K562 (cell line): Measurements from ENCODE around the gene GADD45G. TPM values are rescaled to one million over a fixed set of nuclear protein-coding genes. Genes with fewer than 3 reads are reported as not detected.

Experiments used
- ATAC-seq: fragments of 200-7000 bp; cut with Tn5 transposase; 3 replicates; pipeline ENCODE4 v1.9.1; 2020; ENCODE audit warnings: moderate library complexity
- BruUV-seq: library from RNA; stranded (reverse); fragments of 400-500 nt; replicated peaks from 2 replicates; lab custom pipeline; 2021; lab: Mats Ljungman, UMichigan
- CTCF ChIA-PET: fragments of 300-600 bp; formaldehyde crosslinking; extraction: SDS; loops from one replicate; lab custom pipeline; 2021; ENCODE audit warnings: low intra/inter-chr PET ratio; lab: Yijun Ruan, JAX
- POLR2A ChIA-PET: fragments of 300-600, 350-650 bp; sonication (Branson Sonifier 250); formaldehyde crosslinking; extraction: SDS; loops from one replicate; lab custom pipeline; 2021; ENCODE audit warnings: antibody characterized with exemption, inconsistent platforms; lab: Yijun Ruan, JAX
- DNase-seq, 4 experiments: peaks; one replicate each; pipeline versions ENCODE4 v3.0.0 to v3.0.0-alpha.2; 2011 to 2018; ENCODE audit warnings: low spot score in 3 of 4, mixed read lengths in 3 of 4; ENCODE audit errors: extremely low read depth in 1 of 4
- FAIRE-seq: peaks from 2 replicates; lab custom pipeline; 2011; peaks lifted over from hg19 to GRCh38; lab: Jason Lieb, UNC
- H2AFZ ChIP-seq: 2 replicates; pipeline ENCODE4 v1.6.0; 2011; ENCODE audit warnings: low read depth, low read length, control low read depth, inconsistent platforms
- H3K27ac ChIP-seq: fragments of 200-600 bp; 3 replicates; pipeline ENCODE4 v1.8.0; 2011; ENCODE audit warnings: low read depth, mild to moderate bottlenecking, control low read depth, inconsistent platforms, low read length, moderate library complexity, mixed read lengths; ENCODE audit errors: extremely low read depth
- H3K27me3 ChIP-seq, 2 experiments: fragments of 300-600 bp in 1 of 2; 2 replicates in 1 of 2; 3 replicates in 1 of 2; pipeline versions ENCODE4 v1.6.0 to v1.8.0; 2011; ENCODE audit warnings: inconsistent platforms in 2 of 2, low read length in 2 of 2, mild to moderate bottlenecking in 1 of 2, mixed read lengths in 1 of 2, moderate library complexity in 1 of 2; ENCODE audit not compliant: control insufficient read depth in 2 of 2, insufficient read depth in 2 of 2
- H3K36me3 ChIP-seq: fragments of 300-600 bp; 3 replicates; pipeline ENCODE4 v1.8.0; 2011; ENCODE audit warnings: mild to moderate bottlenecking, low read length, inconsistent platforms; ENCODE audit not compliant: control insufficient read depth, insufficient read depth
- H3K4me1 ChIP-seq, 2 experiments: fragments of 200-600 bp in 1 of 2; replicated peaks in 1 of 2; 2 replicates in 1 of 2; 3 replicates in 1 of 2; pipeline versions ENCODE4 v1.5.1 to v1.8.0; 2011; ENCODE audit warnings: inconsistent platforms in 2 of 2, low read length in 2 of 2, mild to moderate bottlenecking in 1 of 2, mixed read lengths in 1 of 2, moderate library complexity in 1 of 2; ENCODE audit not compliant: control insufficient read depth in 2 of 2, insufficient read depth in 2 of 2
- H3K4me2 ChIP-seq: 2 replicates; pipeline ENCODE4 v1.6.1; 2011; ENCODE audit warnings: low read length, control low read depth, inconsistent platforms, mixed read lengths; ENCODE audit not compliant: insufficient read depth
- H3K4me3 ChIP-seq: fragments of 200-600 bp; sonication (generic), shearing (Covaris generic); 2 replicates; pipeline ENCODE4 v1.5.1; 2016; ENCODE audit warnings: control low read depth, inconsistent platforms
- H3K79me2 ChIP-seq: fragments of 200-600 bp; 3 replicates; pipeline ENCODE4 v1.8.0; 2011; ENCODE audit warnings: low read length, inconsistent platforms; ENCODE audit not compliant: control insufficient read depth, insufficient read depth
- H3K9ac ChIP-seq, 2 experiments: 2 replicates each; pipeline versions ENCODE4 v1.6.0 to v1.6.1; 2011; ENCODE audit warnings: low read depth in 2 of 2, low read length in 2 of 2, control low read depth in 1 of 2, inconsistent platforms in 1 of 2, mild to moderate bottlenecking in 1 of 2, mixed read lengths in 1 of 2; ENCODE audit not compliant: insufficient read depth in 1 of 2
- H3K9me1 ChIP-seq: one replicate; pipeline ENCODE4 v1.6.0; 2011; ENCODE audit warnings: inconsistent platforms, mild to moderate bottlenecking, low read length, moderate library complexity; ENCODE audit not compliant: control insufficient read depth, insufficient read depth
- H3K9me3 ChIP-seq: replicated peaks from 2 replicates; pipeline ENCODE4 v1.5.1; 2011; ENCODE audit warnings: low read depth, low read length, inconsistent platforms; ENCODE audit not compliant: control insufficient read depth, insufficient read depth
- H4K20me1 ChIP-seq: replicated peaks from 2 replicates; pipeline ENCODE4 v1.6.1; 2011; ENCODE audit warnings: low read length, inconsistent platforms, mixed read lengths; ENCODE audit not compliant: control insufficient read depth, insufficient read depth
- ARHGAP35 ChIP-seq: fragments of 450-650 bp; IDR thresholded peaks from 2 replicates; pipeline ENCODE4 v1.6.1; 2018; ENCODE audit not compliant: partially characterized antibody
- CBFA2T3 ChIP-seq: fragments of 450-650 bp; IDR thresholded peaks from 2 replicates; pipeline ENCODE4 v1.6.1; 2017
- ELF1 ChIP-seq: fragments of 200-800 bp; sonication (Bioruptor generic); IDR thresholded peaks from 2 replicates; pipeline ENCODE4 v1.6.1; 2016; ENCODE audit warnings: missing genetic modification characterization, missing compliant biosample characterization
- KAT2B ChIP-seq: IDR thresholded peaks from one replicate; pipeline ENCODE4 v1.6.1; 2012; ENCODE audit warnings: low read depth, mild to moderate bottlenecking, control low read depth, inconsistent platforms, low read length, moderate library complexity
- MAX ChIP-seq: sonication (generic); formaldehyde crosslinking; IDR thresholded peaks from 2 replicates; pipeline ENCODE4 v1.9.0; 2022; ENCODE audit warnings: mild to moderate bottlenecking, missing genetic modification reagents
- MAZ ChIP-seq, 2 experiments: fragments of 450-650 bp in 1 of 2; sonication (generic) in 1 of 2; formaldehyde crosslinking; IDR thresholded peaks in 1 of 2; conservative IDR thresholded peaks in 1 of 2; 2 replicates each; pipeline versions ENCODE4 v1.4.0 to v1.5.0; 2020; ENCODE audit warnings: mild to moderate bottlenecking in 1 of 2, missing genetic modification reagents in 1 of 2
- NFATC3 ChIP-seq: fragments of 450-650 bp; IDR thresholded peaks from 2 replicates; pipeline ENCODE4 v1.6.1; 2017; ENCODE audit warnings: mild to moderate bottlenecking
- PHF8 ChIP-seq: fragments of 200-600 bp; sonication (generic); IDR thresholded peaks from 2 replicates; pipeline ENCODE4 v1.6.1; 2012; ENCODE audit warnings: mixed run types, mild to moderate bottlenecking, inconsistent platforms, low read length, moderate library complexity, borderline replicate concordance
- PPARD ChIP-seq: fragments of 250-450 bp; sonication (Bioruptor Pico); IDR thresholded peaks from 2 replicates; pipeline ENCODE4 v1.8.0; 2022; ENCODE audit warnings: inconsistent platforms, mild to moderate bottlenecking, moderate library complexity
- RERE ChIP-seq: sonication (generic); formaldehyde crosslinking; IDR thresholded peaks from 2 replicates; pipeline ENCODE4 v1.8.0; 2023; ENCODE audit warnings: missing genetic modification reagents, mild to moderate bottlenecking, borderline replicate concordance
- SMARCA4 ChIP-seq: fragments of 450-650 bp; IDR thresholded peaks from 2 replicates; pipeline ENCODE4 v1.6.1; 2016
- SMC3 ChIP-seq: conservative IDR thresholded peaks from 2 replicates; pipeline ENCODE4 v1.6.1; 2011; ENCODE audit warnings: low read depth, low read length, improper control_type of control experiment; ENCODE audit not compliant: insufficient read depth
- ZNF280A ChIP-seq: fragments of 450-650 bp; IDR thresholded peaks from 2 replicates; pipeline ENCODE4 v1.6.1; 2018; ENCODE audit warnings: mild to moderate bottlenecking, low read depth; ENCODE audit not compliant: partially characterized antibody
- ZNF644 ChIP-seq: fragments of 200-800 bp; sonication (Bioruptor generic); IDR thresholded peaks from 2 replicates; pipeline ENCODE4 v1.6.1; 2016; ENCODE audit warnings: low read depth, missing genetic modification characterization, missing compliant biosample characterization
- WGBS: fragments of 100-300 bp; shearing (Covaris generic); methylation state at CpG from one replicate; pipeline ENCODE4 v1.1.6; 2016; ENCODE audit warnings: low coverage, mixed read lengths; ENCODE audit not compliant: insufficient coverage; ENCODE audit errors: missing lambda C conversion rate; 5-methylcytosine and 5-hydroxymethylcytosine counted together
- in situ Hi-C: fragments of 300-500 bp; cut with MboI; formaldehyde crosslinking; loops from 4 replicates; pipeline ENCODE4 v1.15.0; 2018; ENCODE audit warnings: inconsistent platforms, mixed read lengths
- intact Hi-C: fragments of 100-400 bp; cut with micrococcal nuclease; formaldehyde crosslinking; loops from 2 replicates; pipeline ENCODE4 v1.14.2; 2022
- polyA plus RNA-seq, 8 experiments: library from polyadenylated mRNA; depleted of rRNA in 4 of 8; stranded (reverse) in 5 of 8; unstranded in 3 of 8; fragments of >200 nt; fragmentation: Nextera tagmentation in 2 of 8; fragmentation: Illumina TruSeq in 1 of 8; extraction: Ambion mirVana in 2 of 8; extraction: Trizol in 1 of 8; gene quantifications; 2 replicates each; pipeline versions ENCODE4 v1.2.1 to v1.2.3, GENCODE V29; 2011 to 2014; ENCODE audit warnings: inconsistent platforms in 1 of 8, missing spikeins in 1 of 8
- total RNA-seq, 7 experiments: library from RNA; depleted of rRNA in 6 of 7; stranded (reverse); fragments of >200 nt in 6 of 7; fragmentation: Illumina TruSeq in 2 of 7; extraction: Trizol in 2 of 7; gene quantifications; 2 replicates each; pipeline versions ENCODE4 v1.2.1 to v1.2.3, GENCODE V29; 2011 to 2021; ENCODE audit warnings: low replicate concordance in 1 of 7

The GADD45G gene
- total and polyA plus RNA-seq, 9 of the 15 experiments (the other 6 are each of a cell fraction or from before 2014, with no cell fraction given) = 0.20 to 0.34 TPM; not detected in 7

GRCh38 chr9:89655056-89655989, 50.5 kb downstream of the GADD45G start:
- no peaks in the 10 kb centered on the region for H3K9me3 ChIP-seq
- H2AFZ ChIP-seq = no peak overlapping the region
- TF ChIP-seq ZNF644 = no peak
- no peak for TF ChIP-seq SMARCA4
- no peak for TF ChIP-seq ARHGAP35
- no peak for TF ChIP-seq SMC3
- no peak for TF ChIP-seq MAZ (CRISPR knock-in tag; conservative IDR thresholded peaks at IDR 0.05 in 1 of 2, IDR thresholded peaks at IDR 0.05 in 1 of 2)
- TF ChIP-seq KAT2B = no peak
- no peak for TF ChIP-seq RERE
- no peak for TF ChIP-seq PHF8
- no peak for TF ChIP-seq NFATC3
- no peak for TF ChIP-seq PPARD
- no peak for TF ChIP-seq MAX
- no peak for TF ChIP-seq ELF1
- TF ChIP-seq CBFA2T3 = no peak
- no peak for TF ChIP-seq ZNF280A
- POLR2A ChIA-PET = no interaction called here
- CTCF ChIA-PET = no interaction called here
- H3K36me3 ChIP-seq = no peaks in the 10 kb centered on the region
- ATAC-seq (no peak), DNase-seq (no peak), FAIRE-seq (no peak)
- H3K4me1 ChIP-seq = no peaks in the 10 kb centered on the region; a peak in 1 of 5 replicates
- peaks cover 3 to 43% of the 10 kb centered on the region in 2 experiments; a peak in 3 of 5 replicates for H3K27me3 ChIP-seq
- in situ Hi-C loops = no loop called here
- no peak overlapping the region for H3K9ac ChIP-seq
- H4K20me1 ChIP-seq = no peaks in the 10 kb centered on the region
- intact Hi-C loops = no loop called here
- H3K4me3 ChIP-seq = no peak overlapping the region
- H3K27ac ChIP-seq = no peak overlapping the region
- no peaks in the 10 kb centered on the region for H3K9me1 ChIP-seq
- no peak overlapping the region for H3K4me2 ChIP-seq
- no TSS peak for BruUV-seq
- 0% methylated on average over 14 of the region's 17 CpGs for WGBS
- no peaks in the 10 kb centered on the region for H3K79me2 ChIP-seq
